Measurements from ENCODE around the gene PDS5A. TPM values are rescaled to one million over a fixed set of nuclear protein-coding genes. Genes with fewer than 3 reads are reported as not detected.
"Not testable (repeated sequence)": the region's sequence is repeated elsewhere in the genome, so short reads cannot be mapped to it uniquely, and the experiment has no call there.

PDS5A gene
- total RNA-seq, 1 experiment from 2014 or later, result 98.3 TPM

DNA sequence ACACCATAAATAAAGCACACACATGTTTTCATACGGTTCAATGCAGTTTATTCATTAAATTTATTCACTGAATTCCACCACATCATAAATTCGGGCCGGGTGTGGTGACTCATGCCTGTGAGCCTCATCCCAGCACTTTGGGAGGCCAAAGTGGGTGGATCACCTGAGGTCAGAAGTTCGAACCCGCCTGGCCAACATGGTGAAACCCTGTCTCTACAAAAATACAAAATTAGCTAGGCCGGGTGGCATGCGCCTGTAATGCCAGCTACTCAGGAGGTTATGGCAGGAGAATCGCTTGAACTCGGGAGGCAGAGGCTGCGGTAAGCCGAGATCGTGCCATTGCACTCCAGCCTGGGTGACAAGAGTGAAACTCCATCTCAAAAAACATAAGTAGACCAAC lies 131.6 kb downstream of the PDS5A start:
- H3K9ac ChIP-seq (ENCODE audit: low read length), result no peak overlapping the region
- peak overlapping the region; percentile 37 for H3K4me2 ChIP-seq (ENCODE audit: low read length)
- ChIA-PET RAD21 (ENCODE audit: low non-redundant PET in 1 of 2, low total read pairs in 2 of 2, uncharacterized antibody in 2 of 2, unreplicated experiment in 2 of 2) (no interaction called here), POLR2A (no interaction called here), CTCF (no interaction called here)
- intact Hi-C loops (cut with micrococcal nuclease), result no loop called here
- no peak overlapping the region for H3K4me3 ChIP-seq (replicated peaks in 1 of 2; ENCODE audit: low read depth in 1 of 2, low read length in 2 of 2)
- H3K9me3 ChIP-seq (ENCODE audit: control insufficient read depth in 1 of 2, insufficient read depth in 1 of 2, low read depth in 1 of 2, low read length in 2 of 2), result no peaks in the 10 kb centered on the region
- H3K9me2 ChIP-seq (ENCODE audit: insufficient read depth), result no peaks in the 10 kb centered on the region
- no peak for DNase-seq (ENCODE audit: low read depth, low spot score)
- peak; percentile 80 for ATAC-seq
- H3K27ac ChIP-seq (ENCODE audit: low read depth, low read length), result no peak overlapping the region
- H3K36me3 ChIP-seq (ENCODE audit: control insufficient read depth in 1 of 2, insufficient read depth in 2 of 2, low read length in 2 of 2), result peaks cover 10 to 48% of the 10 kb centered on the region in 2 experiments; a peak in 3 of 4 replicates
- no peaks in the 10 kb centered on the region for H3K27me3 ChIP-seq (ENCODE audit: insufficient read depth, low read length)
- H2AFZ ChIP-seq (ENCODE audit: low read depth, low read length, poor library complexity, severe bottlenecking), result no peak overlapping the region
- H4K20me1 ChIP-seq (ENCODE audit: insufficient read depth), result no peaks in the 10 kb centered on the region
- BruUV-seq (replicated peaks), result no TSS peak
- H3K4me1 ChIP-seq (ENCODE audit: control insufficient read depth in 1 of 2, insufficient read depth in 2 of 2, low read length in 2 of 2), result peaks cover 2 to 23% of the 10 kb centered on the region in 2 experiments; a peak in 3 of 4 replicates
- peaks cover 7% of the 10 kb centered on the region for H3K79me2 ChIP-seq (ENCODE audit: insufficient read depth, low read length)
- TF ChIP-seq SP1 (IDR thresholded peaks at IDR 0.05; ENCODE audit: low read depth), result peak; percentile 16; the same call in 1 of the 2 replicates
- TF ChIP-seq FOSL1 (IDR thresholded peaks at IDR 0.05; ENCODE audit: low read depth), result peak; percentile 28; the same call in 1 of the 2 replicates
- TF ChIP-seq EZH2phosphoT487 (IDR thresholded peaks at IDR 0.05; ENCODE audit: borderline replicate concordance), result no peak
- TF ChIP-seq CTCF (IDR thresholded peaks at IDR 0.05 in 2 of 3, conservative IDR thresholded peaks at IDR 0.05 in 1 of 3; ENCODE audit: borderline replicate concordance in 1 of 3, insufficient read depth in 1 of 3, low read depth in 2 of 3, low read length in 2 of 3), result no peak
- TF ChIP-seq JUND (IDR thresholded peaks at IDR 0.05), result peak; percentile 35; the same call in 1 of the 2 replicates
- 0 out of 2 replicates have a peak, but pooled peaks have one; percentile 33 for TF ChIP-seq EGR1 (IDR thresholded peaks at IDR 0.05; ENCODE audit: low read depth)
- no peak for TF ChIP-seq POLR2A (IDR thresholded peaks at IDR 0.05; ENCODE audit: borderline replicate concordance, extremely low read depth, insufficient read depth, insufficient read length)

- CTCF ChIA-PET, result no interaction called here
- no peak for ATAC-seq
Measured at GRCh38 chr4:39841894-39842293, 135.8 kb downstream of the PDS5A start.

DNA sequence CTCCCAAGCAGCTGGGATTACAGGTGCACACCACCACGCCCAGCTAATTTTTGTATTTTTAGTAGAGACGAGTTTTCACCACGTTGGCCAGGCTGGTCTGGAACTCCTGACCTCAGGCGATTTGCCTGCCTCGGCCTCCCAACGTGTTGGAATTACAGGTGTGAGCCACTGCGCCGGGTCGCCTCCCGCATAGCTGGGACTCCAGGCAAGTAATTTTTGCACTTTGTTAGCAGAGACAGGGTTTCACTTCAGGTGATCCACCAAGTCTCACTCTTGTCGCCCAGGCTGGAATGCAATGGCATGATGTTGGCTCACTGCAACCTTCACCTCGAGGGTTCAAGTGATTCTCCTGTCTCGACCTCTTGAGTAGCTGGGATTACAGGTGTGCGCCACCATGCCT lies 137.2 kb downstream of the PDS5A start:
- BruUV-seq (replicated peaks); H3K79me2 ChIP-seq (ENCODE audit: insufficient read depth, low read length); intact Hi-C loops (cut with micrococcal nuclease); DNase-seq (ENCODE audit: low read depth, low spot score); H3K9me3 ChIP-seq (ENCODE audit: control insufficient read depth in 1 of 2, insufficient read depth in 1 of 2, low read depth in 1 of 2, low read length in 2 of 2); H3K9ac ChIP-seq (ENCODE audit: low read length); RAD21 ChIA-PET (ENCODE audit: low non-redundant PET in 1 of 2, low total read pairs in 2 of 2, uncharacterized antibody in 2 of 2, unreplicated experiment in 2 of 2); ATAC-seq; H3K4me2 ChIP-seq (ENCODE audit: low read length); CTCF ChIA-PET; H3K4me3 ChIP-seq (replicated peaks in 1 of 2; ENCODE audit: low read depth in 1 of 2, low read length in 2 of 2); H4K20me1 ChIP-seq (ENCODE audit: insufficient read depth); H3K4me1 ChIP-seq (ENCODE audit: control insufficient read depth in 1 of 2, insufficient read depth in 2 of 2, low read length in 2 of 2); H2AFZ ChIP-seq (ENCODE audit: low read depth, low read length, poor library complexity, severe bottlenecking); H3K27ac ChIP-seq (ENCODE audit: low read depth, low read length); H3K9me2 ChIP-seq (ENCODE audit: insufficient read depth); H3K27me3 ChIP-seq (ENCODE audit: insufficient read depth, low read length); POLR2A ChIA-PET: not testable (repeated sequence)
- peaks cover 35 to 56% of the 10 kb centered on the region in 2 experiments for H3K36me3 ChIP-seq (ENCODE audit: control insufficient read depth in 1 of 2, insufficient read depth in 2 of 2, low read length in 2 of 2)

More at GRCh38 chr4:39841894-39842293, 135.8 kb downstream of the PDS5A start:
- BruUV-seq (replicated peaks), result no TSS peak
- RAD21 ChIA-PET (ENCODE audit: low non-redundant PET in 1 of 2, low total read pairs in 2 of 2, uncharacterized antibody in 2 of 2, unreplicated experiment in 2 of 2), result no interaction called here
- POLR2A ChIA-PET, result no interaction called here
- Histone ChIP-seq H3K36me3 (ENCODE audit: control insufficient read depth in 1 of 2, insufficient read depth in 2 of 2, low read length in 2 of 2) (peaks cover 30 to 50% of the 10 kb centered on the region in 2 experiments), H2AFZ (ENCODE audit: low read depth, low read length, poor library complexity, severe bottlenecking) (no peak overlapping the region), H3K4me1 (ENCODE audit: control insufficient read depth in 1 of 2, insufficient read depth in 2 of 2, low read length in 2 of 2) (peaks cover 2 to 12% of the 10 kb centered on the region in 2 experiments; a peak in 3 of 4 replicates), H3K9ac (ENCODE audit: low read length) (no peak overlapping the region), H3K9me2 (ENCODE audit: insufficient read depth) (no peaks in the 10 kb centered on the region), H3K4me3 (replicated peaks in 1 of 2; ENCODE audit: low read depth in 1 of 2, low read length in 2 of 2) (no peak overlapping the region), H3K79me2 (ENCODE audit: insufficient read depth, low read length) (peaks cover 7% of the 10 kb centered on the region), H3K9me3 (ENCODE audit: control insufficient read depth in 1 of 2, insufficient read depth in 1 of 2, low read depth in 1 of 2, low read length in 2 of 2) (no peaks in the 10 kb centered on the region), H3K27ac (ENCODE audit: low read depth, low read length) (no peak overlapping the region), H4K20me1 (ENCODE audit: insufficient read depth) (no peaks in the 10 kb centered on the region), H3K4me2 (ENCODE audit: low read length) (no peak overlapping the region), H3K27me3 (ENCODE audit: insufficient read depth, low read length) (no peaks in the 10 kb centered on the region)
- TF ChIP-seq EZH2 (IDR thresholded peaks at IDR 0.05) (no peak), TCF7L2 (IDR thresholded peaks at IDR 0.05; ENCODE audit: borderline replicate concordance, extremely low read depth, insufficient read depth, insufficient read length) (no peak), EGR1 (IDR thresholded peaks at IDR 0.05; ENCODE audit: low read depth) (no peak), RAD21 (IDR thresholded peaks at IDR 0.05; ENCODE audit: low read depth) (no peak), SP1 (IDR thresholded peaks at IDR 0.05; ENCODE audit: low read depth) (no peak)
- TF ChIP-seq, protein P1, sequence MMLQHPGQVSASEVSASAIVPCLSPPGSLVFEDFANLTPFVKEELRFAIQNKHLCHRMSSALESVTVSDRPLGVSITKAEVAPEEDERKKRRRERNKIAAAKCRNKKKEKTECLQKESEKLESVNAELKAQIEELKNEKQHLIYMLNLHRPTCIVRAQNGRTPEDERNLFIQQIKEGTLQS (IDR thresholded peaks at IDR 0.05), result no peak
- intact Hi-C loops (cut with micrococcal nuclease), result no loop called here
- no peak for DNase-seq (ENCODE audit: low read depth, low spot score)

All from HCT116 (cell line).